Urothelium cell line (cell line): ENCODE data around the gene SLC35B2.
A peak's percentile ranks its signal among the peaks of the same experiment; 100 is the strongest.

Experiments
- DNase-seq: peaks from one replicate; pipeline ENCODE4 v3.0.0; 2011; ENCODE audit warnings: low spot score, mixed read lengths
- FAIRE-seq: peaks from 2 replicates; lab custom pipeline; 2011; peaks lifted over from hg19 to GRCh38; lab: Jason Lieb, UNC

The SLC35B2 gene

DNA sequence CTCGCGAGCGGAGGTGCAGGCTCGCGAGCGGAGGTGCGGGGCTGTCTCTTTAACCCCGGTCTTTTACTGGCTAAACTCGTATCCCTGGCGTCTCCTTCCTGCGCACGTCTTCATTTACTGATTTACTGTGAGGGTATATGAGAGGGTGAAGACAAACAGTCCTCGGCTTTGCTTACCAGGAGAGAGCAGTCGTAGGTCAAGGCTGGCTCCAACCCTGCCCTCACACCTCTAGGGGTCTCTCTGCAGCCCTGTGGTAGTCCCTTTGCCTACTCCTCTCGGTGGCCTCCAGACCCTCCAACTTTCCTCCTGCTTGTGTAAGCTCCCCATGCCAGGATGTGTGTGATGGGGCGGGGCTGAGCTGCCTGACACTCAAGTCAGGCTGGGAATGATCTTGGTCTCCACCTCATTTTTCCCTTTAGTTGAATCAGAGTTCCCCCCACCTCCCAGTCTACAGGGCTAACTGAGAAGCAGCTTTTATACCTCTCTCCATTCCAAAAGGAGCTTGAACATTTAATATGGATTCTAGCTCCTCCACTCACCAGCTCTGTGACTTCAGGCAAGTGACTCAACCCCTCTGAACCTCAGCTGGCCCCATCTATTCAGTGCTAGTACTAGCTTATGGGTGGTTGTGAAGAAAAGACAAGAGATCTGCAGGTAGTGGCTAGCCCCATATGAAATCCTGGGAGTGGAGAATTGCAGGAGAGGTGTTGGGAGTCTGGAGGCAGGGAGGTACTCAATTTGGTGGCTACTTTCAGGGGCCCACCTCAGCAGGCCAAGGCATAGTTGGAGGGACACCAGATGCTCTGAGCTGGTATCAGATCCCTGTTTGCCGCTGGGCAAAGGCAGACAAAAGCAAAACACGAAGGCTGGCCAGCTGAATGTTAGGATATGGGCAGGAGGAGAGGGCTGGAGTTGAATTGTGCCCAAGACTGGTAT, 33.0 kb downstream of the SLC35B2 start:
- FAIRE-seq: no peak
- peak; percentile 40 for DNase-seq

DNA sequence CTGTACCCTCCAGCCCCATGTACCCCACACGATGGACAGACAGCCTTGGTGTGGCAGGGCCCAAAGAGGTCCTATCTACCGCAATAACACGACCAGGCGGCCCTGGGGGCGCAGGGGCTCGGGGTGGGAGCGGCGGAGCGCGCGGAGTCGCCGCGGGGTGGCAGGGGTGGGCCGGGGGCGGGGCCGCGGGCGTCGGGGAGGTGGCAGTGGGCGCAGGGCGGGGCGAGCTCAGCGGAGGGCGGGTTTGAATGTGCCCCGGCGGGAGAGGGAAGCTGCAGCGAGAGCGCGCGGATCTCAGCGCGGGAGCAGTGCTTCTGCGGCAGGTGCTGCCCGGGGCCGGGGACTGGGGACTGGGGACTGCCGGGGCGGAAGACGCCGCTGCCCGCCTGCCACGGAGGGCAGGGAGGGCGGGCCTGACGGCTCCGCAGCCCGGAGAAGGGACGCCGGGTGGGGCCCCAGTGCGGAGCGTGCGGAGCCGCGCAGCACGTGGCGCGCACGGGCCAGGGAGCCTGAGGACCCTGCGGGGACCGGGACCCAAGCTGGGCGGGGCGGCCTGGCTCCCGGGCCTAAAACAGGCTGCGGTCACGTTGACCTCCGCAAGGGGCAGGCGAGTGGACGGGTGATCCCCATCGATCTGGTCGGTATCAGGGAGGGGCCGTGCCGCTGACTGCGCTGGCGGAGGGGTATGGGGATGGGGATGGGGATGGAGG, 33.9 kb downstream of the SLC35B2 start, which contains the start of gene SLC29A1:
SLC29A1 (plus strand) TSS at position 277 of the 710 bp plus-strand sequence. CDS start 3,719 bp downstream, outside the sequence.
- peak; percentile 95 for DNase-seq
- FAIRE-seq: no peak

DNA sequence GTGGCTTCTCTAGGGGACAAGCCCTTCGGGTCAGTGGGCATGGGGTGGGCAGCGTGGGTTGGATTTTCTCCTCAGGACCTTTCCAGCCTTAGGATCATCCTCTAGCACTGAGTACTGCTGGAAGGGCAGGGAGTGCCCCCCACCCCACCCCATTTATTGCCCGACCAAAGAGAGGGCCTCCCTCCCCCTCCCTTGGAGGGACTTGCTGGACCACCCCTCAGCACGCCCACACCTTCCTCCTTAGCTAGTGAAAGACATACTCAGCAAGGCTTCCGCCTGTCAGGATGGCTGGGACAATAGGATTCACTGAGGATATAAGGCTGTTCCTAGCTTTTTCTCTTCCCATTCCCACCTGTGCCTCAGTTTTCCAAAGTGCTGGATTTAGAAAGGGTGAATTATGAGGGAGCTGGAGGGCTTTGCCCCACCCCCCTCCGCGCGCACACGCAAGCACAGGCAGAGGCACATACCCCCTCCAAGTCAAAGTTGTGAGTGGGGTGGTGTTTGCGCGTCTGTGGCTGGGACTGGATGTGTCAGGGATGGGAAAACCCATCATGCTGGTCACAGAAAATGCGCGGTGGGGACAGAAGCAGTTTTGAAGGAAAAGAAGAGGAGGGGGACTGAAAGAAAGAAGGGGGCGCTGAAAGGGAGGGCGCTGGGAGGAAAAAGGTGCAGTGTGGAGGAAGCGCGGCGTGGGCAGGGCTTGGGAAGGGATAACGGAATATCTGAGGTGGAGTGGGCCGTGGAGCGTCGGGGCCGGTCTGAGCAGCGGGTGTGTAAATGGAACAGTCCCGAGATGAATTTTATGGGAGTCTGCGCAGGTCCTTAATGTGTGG, 34.6 kb downstream of the SLC35B2 start:
- FAIRE-seq: no peak
- DNase-seq: no peak

DNA sequence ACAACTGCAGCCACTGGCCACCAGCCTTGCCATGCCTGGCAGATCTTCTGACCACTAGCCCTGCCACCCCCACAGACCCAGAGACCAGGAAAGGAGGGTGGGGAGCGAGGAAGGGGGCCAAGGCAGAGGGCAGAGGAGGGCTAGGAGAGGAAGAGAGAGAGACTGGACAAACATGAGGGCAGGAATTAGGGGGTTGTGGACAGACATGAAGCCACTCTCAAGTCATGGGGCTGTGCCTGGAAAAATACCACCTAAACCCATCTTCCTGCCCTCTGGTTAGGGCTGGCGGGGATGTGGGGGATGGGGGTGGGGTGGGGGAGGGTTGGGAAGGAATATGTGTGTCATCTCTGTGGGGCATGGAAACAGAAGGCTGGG, 35.4 kb downstream of the SLC35B2 start:
- FAIRE-seq (no peak), DNase-seq (peak; percentile 35)

DNA sequence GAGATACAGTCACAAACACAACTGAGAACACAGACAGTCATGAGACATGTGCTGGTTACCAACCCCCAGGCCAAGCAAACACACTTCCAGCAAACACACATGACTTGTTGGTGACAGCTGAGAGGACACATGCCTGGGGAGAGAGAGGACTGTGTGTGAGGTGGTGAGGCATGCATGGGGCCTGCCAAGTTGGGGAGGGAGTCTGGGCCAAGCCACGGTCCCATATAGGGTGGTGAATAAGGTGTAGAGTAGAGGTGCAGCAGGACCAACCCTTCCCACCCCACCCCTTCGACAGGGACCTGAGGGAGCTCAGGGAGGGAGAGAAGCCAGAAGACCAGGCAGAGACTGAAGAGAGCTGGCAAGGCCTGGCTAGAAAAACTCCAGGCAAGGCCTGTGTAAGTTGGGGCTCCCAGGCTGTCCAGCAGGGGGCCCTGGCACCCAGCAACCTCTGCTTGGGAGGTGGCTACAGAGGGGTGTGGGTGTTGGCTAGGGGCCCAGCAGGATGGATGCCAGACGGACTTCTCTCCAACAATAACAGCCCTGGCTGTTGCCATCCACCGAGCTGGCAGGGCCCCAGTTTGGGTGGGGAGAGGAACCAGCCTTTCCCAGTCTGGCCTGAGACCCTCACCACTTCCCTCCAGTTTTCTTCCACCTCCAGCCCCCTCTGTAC, 35.9 kb downstream of the SLC35B2 start:
- DNase-seq: peak; percentile 85
- no peak for FAIRE-seq

DNA sequence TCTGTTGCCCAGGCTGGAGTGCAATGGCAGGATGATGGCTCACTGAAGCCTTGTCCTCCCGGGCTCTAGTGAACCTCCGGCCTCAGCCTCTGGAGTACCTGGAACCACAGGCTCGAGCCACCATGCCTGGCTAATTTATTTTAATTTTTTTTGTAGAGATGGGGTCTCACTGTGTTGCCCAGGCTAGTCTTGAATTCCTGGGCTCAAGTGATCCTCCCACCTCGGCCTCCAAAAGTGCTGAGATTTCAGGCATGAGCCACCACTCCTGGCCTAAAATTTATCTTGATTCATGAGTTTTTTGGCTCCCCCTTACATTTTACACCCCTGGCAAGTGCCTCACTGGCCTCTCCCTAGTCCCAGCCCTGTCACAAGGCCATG, 36.4 kb downstream of the SLC35B2 start:
- FAIRE-seq (no peak), DNase-seq (no peak)

DNA sequence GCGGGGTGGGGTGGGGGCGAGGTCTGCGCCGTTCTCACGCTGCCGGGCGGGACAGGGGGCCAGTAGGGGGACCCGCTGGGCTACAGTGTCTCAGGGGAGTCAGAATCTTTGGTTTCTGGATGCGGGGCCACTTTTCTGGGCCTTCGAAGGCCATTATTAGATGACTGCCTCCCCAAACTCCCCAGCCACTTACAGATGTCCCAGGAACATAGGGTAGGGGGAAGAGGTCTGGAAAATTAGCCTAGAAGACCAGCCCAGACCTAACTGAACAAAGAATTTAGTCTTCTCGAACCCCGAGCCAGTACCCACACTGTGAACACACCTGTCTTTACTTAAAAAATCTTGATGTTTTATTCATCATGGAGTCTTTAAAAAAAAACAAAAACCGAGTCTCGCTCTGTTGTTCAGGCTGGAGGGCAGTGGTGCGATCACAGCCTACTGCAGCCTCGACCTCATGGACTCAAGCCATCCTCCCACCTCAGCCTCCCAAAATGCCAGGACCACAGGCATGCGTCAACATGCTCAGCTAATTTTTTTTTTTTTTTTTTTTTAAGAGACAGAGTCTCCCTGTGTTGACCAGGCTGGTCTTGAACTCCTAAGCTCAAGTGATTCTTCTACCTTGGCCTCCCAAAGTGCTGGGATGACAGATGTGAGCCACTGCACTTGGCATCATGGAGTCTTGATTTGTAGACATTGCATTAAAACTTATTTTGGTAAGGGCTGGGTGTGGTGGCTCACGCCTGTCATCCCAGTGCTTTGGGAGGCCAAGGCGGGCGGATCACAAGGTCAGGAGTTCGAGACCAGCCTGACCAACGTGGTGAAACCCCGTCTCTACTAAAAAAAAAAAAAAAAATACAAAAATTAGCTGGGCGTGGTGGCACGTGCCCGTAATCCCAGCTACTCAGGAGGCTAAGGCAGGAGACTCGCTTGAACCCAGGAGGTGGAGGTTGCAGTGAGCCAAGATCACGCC, 37.2 kb downstream of the SLC35B2 start:
- FAIRE-seq: no peak
- DNase-seq: no peak

DNA sequence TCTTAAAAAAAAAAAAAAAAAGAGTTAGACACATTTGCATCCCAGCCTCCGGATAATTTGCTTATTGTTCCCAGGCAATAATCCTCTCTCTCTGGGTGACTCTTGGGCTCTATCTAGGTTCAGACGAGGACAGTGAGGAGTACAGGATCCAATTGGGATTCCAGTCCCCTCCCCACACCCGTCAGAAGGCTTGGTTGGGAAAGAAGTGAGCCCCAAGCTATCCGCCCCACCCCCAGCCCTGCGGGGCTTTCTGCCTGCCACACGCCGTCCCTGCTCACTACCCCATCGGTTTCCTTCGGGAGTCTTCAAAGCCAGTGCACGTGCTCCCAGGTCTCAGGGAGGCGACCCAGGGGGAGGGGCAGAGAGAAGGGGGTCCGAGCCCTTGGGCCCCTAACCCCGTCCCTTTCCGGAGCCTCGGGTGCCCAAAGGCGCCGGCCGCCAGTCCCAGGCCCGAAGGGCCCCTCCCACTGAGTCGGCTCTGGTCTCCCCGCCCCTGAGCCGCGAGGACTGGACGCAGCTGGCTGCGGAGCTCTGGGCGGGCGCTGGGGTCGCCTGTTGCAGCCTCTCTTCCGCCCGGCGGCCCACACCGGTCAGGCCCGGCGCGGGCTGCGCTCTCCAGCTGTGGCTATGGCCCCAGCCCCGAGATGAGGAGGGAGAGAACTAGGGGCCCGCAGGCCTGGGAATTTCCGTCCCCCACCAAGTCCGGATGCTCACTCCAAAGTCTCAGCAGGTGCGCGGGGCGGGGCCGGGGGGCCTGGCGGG, 38.1 kb downstream of the SLC35B2 start:
- DNase-seq: peak; percentile 63
- FAIRE-seq: no peak

DNA sequence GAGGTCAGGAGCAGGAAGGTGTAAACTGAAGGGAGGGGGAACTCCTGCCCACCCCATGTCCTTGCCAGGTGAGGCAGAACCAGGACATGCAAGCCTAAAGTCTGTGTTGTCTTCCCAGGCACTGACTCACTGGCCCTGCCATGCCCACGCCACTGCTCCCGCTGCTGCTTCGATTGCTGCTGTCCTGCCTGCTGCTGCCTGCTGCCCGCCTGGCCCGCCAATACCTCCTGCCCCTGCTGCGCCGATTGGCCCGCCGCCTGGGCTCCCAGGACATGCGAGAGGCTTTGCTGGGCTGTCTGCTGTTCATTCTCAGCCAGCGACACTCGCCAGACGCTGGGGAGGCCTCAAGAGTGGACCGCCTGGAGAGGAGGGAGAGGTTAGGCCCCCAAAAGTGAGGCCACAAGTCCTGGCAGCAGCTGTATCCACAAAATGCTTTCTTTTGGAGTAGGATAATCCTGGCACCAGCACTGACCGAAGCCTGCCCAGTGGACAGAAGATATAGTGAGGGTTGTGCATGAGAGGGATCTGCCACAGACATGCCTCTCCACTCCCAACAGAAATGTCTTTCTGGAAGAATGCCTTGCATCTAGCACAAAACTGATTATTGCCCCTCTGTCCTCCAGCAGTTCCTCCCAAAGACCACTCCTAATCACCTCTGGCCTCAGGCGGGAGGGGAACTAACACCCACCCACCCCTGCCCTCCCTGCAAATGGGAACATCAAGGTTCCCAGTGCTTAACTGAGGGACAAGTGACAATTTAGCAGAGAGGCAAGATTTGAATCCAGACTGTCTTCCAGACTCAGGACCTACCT, 39.8 kb downstream of the SLC35B2 start:
- no peak for FAIRE-seq
- DNase-seq: no peak

DNA sequence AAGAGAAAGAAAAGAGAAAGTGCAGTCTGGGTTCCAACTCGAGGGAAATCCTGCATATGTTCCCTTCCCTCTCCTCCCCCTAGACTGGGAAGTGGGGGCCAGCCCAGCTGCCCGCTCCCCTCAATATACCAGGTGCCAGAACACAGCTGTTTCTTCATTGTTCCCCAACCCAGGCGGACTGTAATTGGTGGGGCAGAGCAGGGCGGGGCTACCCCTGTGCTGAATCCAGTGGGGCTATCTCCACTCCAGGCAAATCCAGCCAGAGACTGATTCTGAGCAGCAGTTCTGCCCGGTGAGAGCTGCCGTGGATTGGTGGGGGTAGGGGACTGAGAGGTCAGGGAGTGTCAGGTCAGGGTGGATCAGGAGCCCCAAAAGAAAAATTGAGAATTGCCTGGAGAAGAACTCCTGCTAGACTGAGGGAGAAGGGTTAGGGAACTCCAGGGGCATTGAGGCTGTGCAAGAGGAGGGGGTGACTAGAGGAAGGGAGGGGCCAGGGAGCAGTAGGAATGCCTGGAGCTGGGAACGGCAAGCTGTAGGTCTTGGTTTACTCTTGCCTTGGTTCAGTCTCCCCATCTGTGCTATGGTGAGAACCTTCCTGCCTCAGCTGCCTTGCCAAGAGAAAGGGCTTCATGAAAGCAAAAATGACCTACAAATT, 40.5 kb downstream of the SLC35B2 start, which contains the start of gene MYMX:
MYMX (plus strand) TSS at position 250 of the 655 bp plus-strand sequence. CDS start 546 bp downstream, outside the sequence.
- DNase-seq (no peak), FAIRE-seq (no peak)

DNA sequence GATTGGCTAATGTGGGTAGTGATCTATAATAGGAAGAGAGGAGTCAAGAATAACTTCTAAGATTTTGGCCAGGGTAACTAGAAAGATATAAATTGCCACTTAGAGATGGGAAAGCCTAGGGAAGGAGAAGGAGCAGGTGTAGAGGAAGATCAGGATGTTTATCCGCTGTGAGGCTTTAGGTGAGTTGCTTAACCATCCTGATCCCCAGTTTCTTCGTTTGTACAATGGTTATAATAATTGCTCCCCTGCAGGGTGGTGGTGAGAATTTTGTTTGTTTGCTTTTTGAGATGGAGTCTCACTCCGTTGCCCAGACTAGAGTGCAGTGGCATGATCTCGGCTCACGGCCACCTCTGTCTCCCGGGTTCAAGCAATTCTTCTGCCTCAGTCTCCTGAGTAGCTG, 43.0 kb downstream of the SLC35B2 start:
- FAIRE-seq (no peak), DNase-seq (no peak)

DNA sequence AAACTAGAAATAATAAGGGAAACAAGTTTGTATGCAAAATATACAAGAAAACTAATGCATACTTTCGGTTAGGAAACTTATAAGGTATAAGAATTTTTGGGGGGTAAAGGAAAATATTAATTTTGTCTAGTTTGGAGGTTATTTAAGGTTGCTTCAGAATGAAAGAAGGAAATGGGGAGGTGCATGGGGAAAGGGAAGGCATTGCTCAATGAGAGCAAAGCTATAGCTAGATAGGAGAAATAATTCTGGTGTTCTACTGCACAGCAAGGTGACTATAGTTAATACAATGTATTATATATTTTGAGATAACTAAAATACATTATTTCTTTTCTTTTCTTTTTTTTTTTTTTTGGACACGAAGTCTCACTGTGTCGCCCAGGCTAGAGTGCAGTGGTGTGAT, 46.0 kb downstream of the SLC35B2 start:
- no peak for DNase-seq
- no peak for FAIRE-seq

DNA sequence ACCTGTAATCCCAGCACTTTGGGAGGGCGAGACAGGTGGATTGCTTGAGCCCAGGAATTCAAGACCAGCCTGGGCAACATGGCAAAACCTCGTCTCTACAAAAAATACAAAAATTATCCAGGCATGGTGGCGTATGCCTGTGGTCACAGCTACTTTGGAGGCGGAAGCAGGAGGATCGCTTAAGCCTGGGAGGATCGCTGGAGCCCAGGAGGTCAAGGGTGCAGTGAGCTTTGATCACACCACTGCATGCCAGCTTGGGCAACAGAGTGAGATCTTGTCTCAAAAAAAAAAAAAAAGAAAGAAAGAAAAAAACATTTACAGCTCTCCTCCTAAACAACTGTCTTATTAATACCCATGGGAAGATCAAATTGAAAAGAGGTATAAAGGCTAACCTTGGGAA, 49.4 kb downstream of the SLC35B2 start:
- no peak for FAIRE-seq

More for the DNA sequence above, 49.4 kb downstream of the SLC35B2 start:
- no peak for DNase-seq
